Effector CD4-positive, alpha-beta T cell (primary cell): ENCODE results near the gene CREB3.

Source experiments
- DNase-seq: peaks from one replicate; pipeline ENCODE4 v3.0.0-alpha.2; 2020

Gene CREB3

GRCh38 chr9:35749515-35750255 lies 17.2 kb downstream of the CREB3 start:
- DNase-seq, result peak; percentile 33

- DNase-seq, result no peak
Measured at GRCh38 chr9:35750256-35750531, 17.7 kb downstream of the CREB3 start.

- DNase-seq, result no peak
Measured at GRCh38 chr9:35753466-35753865, 21.0 kb downstream of the CREB3 start.

- DNase-seq, result no peak
Measured at GRCh38 chr9:35754264-35754663, 21.8 kb downstream of the CREB3 start, which contains the start of gene MSMP. TSS of gene MSMP (minus strand) at chr9:35754276. CDS start at chr9:35754129, 147 bp downstream.

GRCh38 chr9:35755071-35755470 lies 22.6 kb downstream of the CREB3 start:
- no peak for DNase-seq

GRCh38 chr9:35756275-35757225 lies 24.1 kb downstream of the CREB3 start:
- DNase-seq, result peak; percentile 69

GRCh38 chr9:35757226-35757891 lies 24.9 kb downstream of the CREB3 start:
- no peak for DNase-seq

GRCh38 chr9:35757892-35758275 lies 25.4 kb downstream of the CREB3 start:
- DNase-seq, result no peak

GRCh38 chr9:35758475-35759050 lies 26.1 kb downstream of the CREB3 start:
- DNase-seq, result no peak

GRCh38 chr9:35759795-35760194 lies 27.3 kb downstream of the CREB3 start:
- no peak for DNase-seq

- no peak for DNase-seq
Measured at GRCh38 chr9:35760651-35761050, 28.2 kb downstream of the CREB3 start.

GRCh38 chr9:35763181-35763580 lies 30.7 kb downstream of the CREB3 start:
- DNase-seq, result no peak

GRCh38 chr9:35763803-35764202 lies 31.3 kb downstream of the CREB3 start:
- no peak for DNase-seq

- DNase-seq, result no peak
Measured at GRCh38 chr9:35766997-35767396, 34.5 kb downstream of the CREB3 start.

GRCh38 chr9:35767458-35767857 lies 35.0 kb downstream of the CREB3 start:
- DNase-seq, result no peak

GRCh38 chr9:35769763-35770162 lies 37.3 kb downstream of the CREB3 start:
- DNase-seq, result no peak

GRCh38 chr9:35771075-35771433 lies 38.6 kb downstream of the CREB3 start:
- no peak for DNase-seq

GRCh38 chr9:35771534-35771933 lies 39.1 kb downstream of the CREB3 start:
- DNase-seq, result no peak

- DNase-seq, result no peak
Measured at GRCh38 chr9:35771943-35772342, 39.5 kb downstream of the CREB3 start.

- DNase-seq, result no peak
Measured at GRCh38 chr9:35774907-35775635, 42.6 kb downstream of the CREB3 start.

- DNase-seq, result no peak
Measured at GRCh38 chr9:35776018-35776417, 43.6 kb downstream of the CREB3 start.

- DNase-seq, result no peak
Measured at GRCh38 chr9:35778496-35778895, 46.0 kb downstream of the CREB3 start.

- DNase-seq, result no peak
Measured at GRCh38 chr9:35781066-35781465, 48.6 kb downstream of the CREB3 start.
